HepG2 (cell line): ENCODE data around the gene KCNK18. TPM values are rescaled to one million over a fixed set of nuclear protein-coding genes. Genes with fewer than 3 reads are reported as not detected.

Source experiments
- ATAC-seq: fragments of 200-7000 bp; cut with Tn5 transposase; 3 replicates; pipeline ENCODE4 v1.9.1; 2020; ENCODE audit warnings: mild to moderate bottlenecking, moderate library complexity
- BruUV-seq: library from RNA; stranded (reverse); fragments of 400-500 nt; replicated peaks from 2 replicates; lab custom pipeline; 2021; lab: Mats Ljungman, UMichigan
- CTCF ChIA-PET: fragments of 300-600 bp; formaldehyde crosslinking; extraction: SDS; loops from one replicate; lab custom pipeline; 2021; ENCODE audit warnings: low total read pairs, inconsistent platforms, low intra/inter-chr PET ratio; lab: Yijun Ruan, JAX
- POLR2A ChIA-PET: fragments of 350-600 bp; sonication (Branson Sonifier 250); formaldehyde crosslinking; loops from one replicate; lab custom pipeline; 2020; ENCODE audit warnings: antibody characterized with exemption, inconsistent platforms; lab: Yijun Ruan, JAX
- DNase-seq: peaks from one replicate; pipeline ENCODE4 v3.0.0-alpha.2; 2015; ENCODE audit warnings: low spot score
- FAIRE-seq: peaks from 3 replicates; lab custom pipeline; 2011; peaks lifted over from hg19 to GRCh38; lab: Jason Lieb, UNC
- H2AFZ ChIP-seq: one replicate; pipeline ENCODE4 v1.6.1; 2011; ENCODE audit warnings: low read length, inconsistent platforms
- H3K27ac ChIP-seq: fragments of 300-600 bp; 3 replicates; pipeline ENCODE4 v1.8.0; 2011; ENCODE audit warnings: mixed run types, mild to moderate bottlenecking, mixed read lengths, low read length, inconsistent platforms; ENCODE audit not compliant: insufficient read depth; ENCODE audit errors: extremely low read length
- H3K27me3 ChIP-seq, 2 experiments: fragments of 200-600 bp in 1 of 2; 2 replicates in 1 of 2; 3 replicates in 1 of 2; pipeline versions ENCODE4 v1.6.0 to v1.8.0; 2011; ENCODE audit warnings: low read length in 2 of 2, mild to moderate bottlenecking in 2 of 2, moderate library complexity in 2 of 2, inconsistent platforms in 1 of 2; ENCODE audit not compliant: insufficient read depth in 2 of 2, control insufficient read depth in 1 of 2
- H3K36me3 ChIP-seq, 2 experiments: fragments of 200-600 bp in 1 of 2; replicated peaks in 1 of 2; 2 replicates in 1 of 2; 3 replicates in 1 of 2; pipeline versions ENCODE4 v1.5.1 to v1.8.0; 2011; ENCODE audit warnings: low read length in 2 of 2, inconsistent platforms in 1 of 2; ENCODE audit not compliant: insufficient read depth in 2 of 2, control insufficient read depth in 1 of 2
- H3K4me1 ChIP-seq: 2 replicates; pipeline ENCODE4 v1.5.1; 2012; ENCODE audit warnings: low read length, inconsistent platforms; ENCODE audit not compliant: insufficient read depth
- H3K4me2 ChIP-seq: 2 replicates; pipeline ENCODE4 v1.6.0; 2011; ENCODE audit warnings: low read depth, low read length, inconsistent platforms
- H3K4me3 ChIP-seq, 3 experiments: fragments of 200-600 bp in 1 of 3; sonication (generic), shearing (Covaris generic) in 1 of 3; replicated peaks in 1 of 3; 2 replicates each; pipeline ENCODE4 v1.5.1; 2011 to 2016; ENCODE audit warnings: low read length in 3 of 3, inconsistent platforms in 2 of 3, low read depth in 2 of 3, mild to moderate bottlenecking in 2 of 3, control low read depth in 1 of 3, mixed read lengths in 1 of 3; ENCODE audit not compliant: insufficient read depth in 1 of 3
- H3K79me2 ChIP-seq: one replicate; pipeline ENCODE4 v1.6.1; 2011; ENCODE audit warnings: low read length, inconsistent platforms; ENCODE audit not compliant: insufficient read depth
- H3K9ac ChIP-seq: 2 replicates; pipeline ENCODE4 v1.6.0; 2011; ENCODE audit warnings: mild to moderate bottlenecking, low read depth, low read length, inconsistent platforms; ENCODE audit not compliant: insufficient read depth
- H3K9me3 ChIP-seq: 2 replicates; pipeline ENCODE4 v1.5.1; 2012; ENCODE audit warnings: mild to moderate bottlenecking, low read length
- H4K20me1 ChIP-seq: 2 replicates; pipeline ENCODE4 v1.6.0; 2011; ENCODE audit warnings: inconsistent platforms, mild to moderate bottlenecking, low read length, moderate library complexity; ENCODE audit not compliant: insufficient read depth
- EZH2 ChIP-seq: conservative IDR thresholded peaks from 2 replicates; pipeline ENCODE4 v1.6.1; 2012; ENCODE audit warnings: mild to moderate bottlenecking, low read depth, low read length, moderate library complexity
- HES4 ChIP-seq: sonication (generic); formaldehyde crosslinking; IDR thresholded peaks from 2 replicates; pipeline ENCODE4 v1.9.0; 2021; ENCODE audit warnings: mild to moderate bottlenecking, missing genetic modification reagents, borderline replicate concordance
- RAD21 ChIP-seq: fragments of 450-650 bp; formaldehyde crosslinking; IDR thresholded peaks from 2 replicates; pipeline ENCODE4 v1.5.0; 2020; ENCODE audit warnings: mild to moderate bottlenecking
- RERE ChIP-seq: IDR thresholded peaks from 2 replicates; pipeline ENCODE4 v1.6.1; 2016; ENCODE audit warnings: low read depth, missing genetic modification reagents, missing compliant biosample characterization
- ZNF446 ChIP-seq: sonication (generic); formaldehyde crosslinking; IDR thresholded peaks from 2 replicates; pipeline ENCODE4 v1.5.0; 2020; ENCODE audit warnings: mild to moderate bottlenecking, missing genetic modification reagents
- ZNF687 ChIP-seq: sonication (generic); formaldehyde crosslinking; IDR thresholded peaks from 2 replicates; pipeline ENCODE4 v1.5.1; 2020; ENCODE audit warnings: mild to moderate bottlenecking, missing genetic modification reagents, moderate library complexity
- ZNF777 ChIP-seq: sonication (generic); formaldehyde crosslinking; IDR thresholded peaks from 2 replicates; pipeline ENCODE4 v1.4.0; 2020; ENCODE audit warnings: missing genetic modification reagents
- ZSCAN21 ChIP-seq: sonication (generic); formaldehyde crosslinking; IDR thresholded peaks from 2 replicates; pipeline ENCODE4 v1.8.0; 2022; ENCODE audit warnings: mild to moderate bottlenecking, missing genetic modification reagents, moderate library complexity, borderline replicate concordance
- WGBS: methylation state at CpG from one replicate; pipeline ENCODE4 v1.1.6; 2017; ENCODE audit warnings: low lambda C conversion rate; 5-methylcytosine and 5-hydroxymethylcytosine counted together
- in situ Hi-C: cut with HindIII; loops from 2 replicates; pipeline ENCODE4 v1.10.0; 2017; ENCODE audit warnings: low pct_unique_long_range_greater_than_20kb; ENCODE audit not compliant: extremely low pct_ligation_motif_present
- intact Hi-C: fragments of 100-400 bp; cut with micrococcal nuclease; formaldehyde crosslinking; loops from one replicate; pipeline ENCODE4 v1.10.0; 2022; ENCODE audit not compliant: unreplicated experiment
- polyA plus RNA-seq, 8 experiments: library from polyadenylated mRNA; depleted of rRNA in 3 of 8; stranded (reverse) in 7 of 8; unstranded in 1 of 8; fragments of >200 nt; fragmentation: Illumina TruSeq in 4 of 8; extraction: Trizol in 4 of 8; gene quantifications; 2 replicates each; pipeline versions ENCODE4 v1.2.1 to v1.2.3, GENCODE V29; 2011 to 2016; ENCODE audit warnings: low read depth in 4 of 8, missing spikeins in 1 of 8, mixed read lengths in 1 of 8; ENCODE audit not compliant: insufficient read depth in 1 of 8
- total RNA-seq, 5 experiments: library from RNA; depleted of rRNA; stranded (reverse); fragments of >200 nt; fragmentation: Illumina TruSeq; extraction: Trizol; gene quantifications; 2 replicates each; pipeline ENCODE4 v1.2.3, GENCODE V29; 2016; ENCODE audit warnings: low read depth in 1 of 5
- TF ChIP-seq, protein P1 (sequence below): sonication (generic); formaldehyde crosslinking; IDR thresholded peaks from 2 replicates; pipeline ENCODE4 v1.5.0; 2020; ENCODE audit warnings: mild to moderate bottlenecking, missing genetic modification reagents, moderate library complexity
- TF ChIP-seq, protein P2 (sequence below): IDR thresholded peaks from 2 replicates; pipeline ENCODE4 v1.6.1; 2012; ENCODE audit warnings: inconsistent platforms

Gene KCNK18
- total and polyA plus RNA-seq, 2 of the 13 experiments (the other 11 are each of a cell fraction or from before 2014, with no cell fraction given), result not detected

DNA sequence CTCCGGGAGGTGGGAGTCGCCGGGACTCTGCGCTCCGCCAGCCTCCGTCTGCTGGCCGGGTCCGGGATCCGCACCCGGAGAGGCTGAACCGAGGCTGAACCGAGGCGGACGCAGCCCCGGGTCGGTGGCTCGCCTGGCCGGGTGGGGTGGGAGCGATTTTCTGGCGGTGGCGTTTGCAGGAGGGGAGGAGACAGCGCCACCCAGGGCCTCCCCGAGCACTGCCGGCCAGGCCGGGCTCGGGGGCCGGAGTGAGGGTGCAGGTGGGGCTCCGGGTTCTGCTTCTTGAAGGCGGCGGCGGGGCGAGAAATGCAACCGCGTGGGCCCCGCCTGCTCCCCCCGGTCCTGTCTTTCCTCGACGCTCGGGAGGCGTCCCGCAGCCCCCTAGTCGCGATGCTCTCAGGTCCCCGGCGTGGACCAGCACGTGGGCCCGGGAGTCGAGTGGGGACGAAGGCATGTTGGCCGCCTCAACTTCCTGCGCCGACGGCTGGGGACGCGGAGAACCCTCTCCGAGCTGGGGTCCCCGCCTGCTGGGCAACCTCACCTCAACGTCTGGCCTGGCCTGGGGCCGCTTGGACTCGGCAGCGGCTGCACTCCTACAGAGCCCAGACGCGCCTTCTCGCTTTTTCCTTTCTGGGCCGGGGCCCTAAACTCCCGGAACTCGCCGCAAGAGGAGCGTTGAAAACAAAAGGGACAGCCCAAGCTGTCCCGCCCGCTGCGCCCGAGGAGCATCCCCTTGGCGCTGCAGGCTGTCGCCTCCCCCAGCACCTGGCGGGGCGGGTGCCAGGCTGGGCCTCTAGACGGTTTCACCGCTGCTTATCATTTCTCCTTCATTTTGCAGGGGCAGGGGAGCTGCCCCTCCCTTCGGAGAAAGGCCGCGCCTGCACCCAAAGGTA lies 34.0 kb upstream of the KCNK18 start:
- no peaks in the 10 kb centered on the region for H3K36me3 ChIP-seq
- peaks cover 6 to 83% of the 10 kb centered on the region in 2 experiments for H3K27me3 ChIP-seq
- intact Hi-C loops, result no loop called here
- H3K79me2 ChIP-seq, result no peaks in the 10 kb centered on the region
- 26% methylated on average over 10 of the region's 82 CpGs for WGBS
- no TSS peak for BruUV-seq
- H3K9me3 ChIP-seq, result no peaks in the 10 kb centered on the region
- ChIA-PET POLR2A (no interaction called here), CTCF (no interaction called here)
- H3K4me2 ChIP-seq, result peak overlapping the region; percentile 42
- no peak overlapping the region for H3K9ac ChIP-seq
- no peak overlapping the region for H2AFZ ChIP-seq
- H3K4me1 ChIP-seq, result peaks cover 17% of the 10 kb centered on the region
- H3K27ac ChIP-seq, result no peak overlapping the region
- FAIRE-seq, result no peak
- ATAC-seq, result peak; percentile 59
- in situ Hi-C loops, result loop anchor here (10.0 kb wide), 1 partner anchor 159 kb away; the partner anchor contains the start of gene SHTN1
- no peaks in the 10 kb centered on the region for H4K20me1 ChIP-seq
- DNase-seq, result no peak
- peak overlapping the region in 1 of 3 experiments; percentile 50; a peak in 2 of 6 replicates for H3K4me3 ChIP-seq
- TF ChIP-seq ZNF446 (CRISPR knock-in tag) (0 out of 2 replicates have a peak, but pooled peaks have one; percentile 35), HES4 (0 out of 2 replicates have a peak, but pooled peaks have one; percentile 36), ZSCAN21 (CRISPR knock-in tag) (0 out of 2 replicates have a peak, but pooled peaks have one; percentile 36), ZNF687 (CRISPR knock-in tag) (peak; percentile 48; the same call in 1 of the 2 replicates), ZNF777 (CRISPR knock-in tag) (peak; percentile 50; the same call in 1 of the 2 replicates), EZH2 (peak; percentile 69), RERE (no peak), RAD21 (CRISPR knock-in tag) (0 out of 2 replicates have a peak, but pooled peaks have one; percentile 10)
- TF ChIP-seq, protein P1, sequence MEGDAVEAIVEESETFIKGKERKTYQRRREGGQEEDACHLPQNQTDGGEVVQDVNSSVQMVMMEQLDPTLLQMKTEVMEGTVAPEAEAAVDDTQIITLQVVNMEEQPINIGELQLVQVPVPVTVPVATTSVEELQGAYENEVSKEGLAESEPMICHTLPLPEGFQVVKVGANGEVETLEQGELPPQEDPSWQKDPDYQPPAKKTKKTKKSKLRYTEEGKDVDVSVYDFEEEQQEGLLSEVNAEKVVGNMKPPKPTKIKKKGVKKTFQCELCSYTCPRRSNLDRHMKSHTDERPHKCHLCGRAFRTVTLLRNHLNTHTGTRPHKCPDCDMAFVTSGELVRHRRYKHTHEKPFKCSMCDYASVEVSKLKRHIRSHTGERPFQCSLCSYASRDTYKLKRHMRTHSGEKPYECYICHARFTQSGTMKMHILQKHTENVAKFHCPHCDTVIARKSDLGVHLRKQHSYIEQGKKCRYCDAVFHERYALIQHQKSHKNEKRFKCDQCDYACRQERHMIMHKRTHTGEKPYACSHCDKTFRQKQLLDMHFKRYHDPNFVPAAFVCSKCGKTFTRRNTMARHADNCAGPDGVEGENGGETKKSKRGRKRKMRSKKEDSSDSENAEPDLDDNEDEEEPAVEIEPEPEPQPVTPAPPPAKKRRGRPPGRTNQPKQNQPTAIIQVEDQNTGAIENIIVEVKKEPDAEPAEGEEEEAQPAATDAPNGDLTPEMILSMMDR, result peak; percentile 30
- TF ChIP-seq, protein P2, sequence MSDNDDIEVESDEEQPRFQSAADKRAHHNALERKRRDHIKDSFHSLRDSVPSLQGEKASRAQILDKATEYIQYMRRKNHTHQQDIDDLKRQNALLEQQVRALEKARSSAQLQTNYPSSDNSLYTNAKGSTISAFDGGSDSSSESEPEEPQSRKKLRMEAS, result peak; percentile 44; the same call in 1 of the 2 replicates
